ENCODE data around the gene ATP5F1B.

ATP5F1B gene

DNA sequence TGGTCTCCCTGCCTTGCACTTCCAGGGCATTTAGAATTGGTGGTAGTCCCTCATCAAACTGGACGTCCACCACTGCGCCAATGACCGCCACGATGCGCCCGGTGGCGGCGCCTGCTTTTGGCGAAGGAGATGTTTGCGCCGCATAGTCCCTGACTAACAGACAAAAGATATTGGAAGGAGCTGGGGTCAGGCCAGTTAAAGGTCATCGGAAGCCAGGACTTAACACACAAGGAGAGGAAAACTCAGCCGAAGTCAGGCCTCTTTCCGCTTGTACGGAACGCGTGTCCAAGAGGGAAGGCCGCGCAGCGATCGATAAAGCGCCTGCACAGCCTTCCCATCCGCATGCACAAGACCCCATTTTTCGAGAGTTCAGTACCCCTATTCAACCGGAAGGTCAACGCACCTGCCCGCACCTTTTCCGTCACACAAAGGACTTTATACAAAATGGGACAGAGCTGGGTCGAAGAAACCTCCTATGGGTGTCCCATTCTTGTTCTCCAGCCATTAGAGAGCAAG lies 525 bp downstream of the ATP5F1B start:
- Histone ChIP-seq H3K4me1 (ENCODE audit: insufficient read depth, insufficient read length) (no peaks in the 10 kb centered on the region), H3K9ac (ENCODE audit: insufficient read length, low read depth) (peak overlapping the region; percentile 97), H3K36me3 (ENCODE audit: insufficient read depth, insufficient read length, low read length) (peaks cover 48% of the 10 kb centered on the region), H3K9me3 (ENCODE audit: insufficient read depth, low read length) (no peaks in the 10 kb centered on the region), H3K27me3 (ENCODE audit: insufficient read depth, insufficient read length) (no peaks in the 10 kb centered on the region), H3K4me3 (ENCODE audit: insufficient read length, low read depth) (peak overlapping the region; percentile 93)
- TF ChIP-seq SUZ12 (IDR thresholded peaks at IDR 0.05; ENCODE audit: extremely low read depth, insufficient read depth, insufficient read length) (no peak), YY1 (IDR thresholded peaks at IDR 0.05; ENCODE audit: insufficient read depth, insufficient read length) (no peak), ZNF274 (IDR thresholded peaks at IDR 0.05; ENCODE audit: low read depth, low read length) (no peak)
- no peak for DNase-seq (ENCODE audit: low read depth, low spot score)

DNA sequence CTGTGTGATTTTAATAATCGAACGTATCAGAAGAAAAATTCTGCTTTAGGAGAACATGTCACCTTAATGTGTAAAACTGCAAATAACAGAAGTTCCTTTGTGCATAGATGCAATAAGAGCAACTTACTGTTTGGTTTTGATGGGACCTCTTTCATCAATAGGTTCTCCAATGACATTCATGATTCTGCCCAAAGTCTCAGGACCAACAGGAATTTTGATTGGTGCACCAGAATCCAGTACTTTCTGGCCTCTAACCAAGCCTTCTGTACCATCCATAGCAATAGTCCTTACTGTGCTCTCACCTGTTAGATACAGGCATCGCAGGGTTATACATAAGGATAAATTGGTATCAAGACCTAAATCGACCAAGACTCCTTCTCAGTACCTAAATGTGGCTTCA lies 1.1 kb downstream of the ATP5F1B start:
- Histone ChIP-seq H3K4me1 (ENCODE audit: insufficient read depth, insufficient read length) (no peaks in the 10 kb centered on the region), H3K9ac (ENCODE audit: insufficient read length, low read depth) (peak overlapping the region; percentile 97), H3K4me3 (ENCODE audit: insufficient read length, low read depth) (peak overlapping the region; percentile 93), H3K36me3 (ENCODE audit: insufficient read depth, insufficient read length, low read length) (peaks cover 54% of the 10 kb centered on the region), H3K9me3 (ENCODE audit: insufficient read depth, low read length) (no peaks in the 10 kb centered on the region), H3K27me3 (ENCODE audit: insufficient read depth, insufficient read length) (no peaks in the 10 kb centered on the region)
- TF ChIP-seq ZNF274 (IDR thresholded peaks at IDR 0.05; ENCODE audit: low read depth, low read length) (no peak), SUZ12 (IDR thresholded peaks at IDR 0.05; ENCODE audit: extremely low read depth, insufficient read depth, insufficient read length) (no peak), YY1 (IDR thresholded peaks at IDR 0.05; ENCODE audit: insufficient read depth, insufficient read length) (no peak)
- no peak for DNase-seq (ENCODE audit: low read depth, low spot score)

DNA sequence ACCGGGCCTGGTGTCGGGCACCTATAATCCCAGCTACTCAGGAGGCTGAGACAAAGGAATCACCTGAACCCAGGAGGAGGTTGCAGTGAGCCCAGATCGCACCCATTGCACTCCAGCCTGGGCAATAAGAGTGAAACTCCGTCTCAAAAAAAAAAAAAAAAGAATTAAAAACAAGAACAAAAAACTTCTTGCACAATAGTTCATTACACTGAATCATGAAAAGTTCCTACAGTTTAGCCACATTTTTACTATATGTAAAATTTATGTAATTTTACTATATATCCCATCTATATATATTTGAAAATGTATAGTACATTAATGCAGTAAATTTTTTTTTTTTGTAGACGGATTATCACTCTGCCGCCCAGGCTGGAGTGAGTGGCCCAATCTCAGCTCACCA lies 4.6 kb downstream of the ATP5F1B start:
- DNase-seq (ENCODE audit: low read depth, low spot score): no peak
- peaks cover 79% of the 10 kb centered on the region for H3K36me3 ChIP-seq (ENCODE audit: insufficient read depth, insufficient read length, low read length)
- no peaks in the 10 kb centered on the region for H3K9me3 ChIP-seq (ENCODE audit: insufficient read depth, low read length)
- H3K9ac ChIP-seq (ENCODE audit: insufficient read length, low read depth): no peak overlapping the region
- H3K4me3 ChIP-seq (ENCODE audit: insufficient read length, low read depth): no peak overlapping the region
- no peaks in the 10 kb centered on the region for H3K27me3 ChIP-seq (ENCODE audit: insufficient read depth, insufficient read length)
- no peaks in the 10 kb centered on the region for H3K4me1 ChIP-seq (ENCODE audit: insufficient read depth, insufficient read length)
- no peak for TF ChIP-seq YY1 (IDR thresholded peaks at IDR 0.05; ENCODE audit: insufficient read depth, insufficient read length)
- TF ChIP-seq SUZ12 (IDR thresholded peaks at IDR 0.05; ENCODE audit: extremely low read depth, insufficient read depth, insufficient read length): no peak
- TF ChIP-seq ZNF274 (IDR thresholded peaks at IDR 0.05; ENCODE audit: low read depth, low read length): no peak

DNA sequence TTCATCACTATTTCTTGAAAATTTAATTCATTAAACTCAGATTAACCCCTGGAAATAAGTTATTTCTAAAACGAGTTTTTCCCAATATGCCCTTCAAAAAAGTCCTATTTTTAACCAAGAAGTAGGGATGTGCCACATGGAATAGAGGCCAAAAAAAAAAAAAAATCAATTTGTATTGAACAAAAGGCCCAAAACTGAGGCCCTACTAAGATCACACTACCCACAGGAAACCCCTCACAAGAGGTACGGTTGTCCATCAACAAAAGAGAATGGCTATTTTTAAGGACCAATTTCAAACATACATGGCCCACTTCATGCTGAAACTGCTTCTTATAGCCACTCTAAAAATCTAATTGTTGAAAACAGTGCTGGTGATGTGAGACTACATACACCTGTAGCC lies 8.2 kb downstream of the ATP5F1B start:
- Histone ChIP-seq H3K4me3 (ENCODE audit: insufficient read length, low read depth) (no peak overlapping the region), H3K9ac (ENCODE audit: insufficient read length, low read depth) (no peak overlapping the region)
- TF ChIP-seq ZNF274 (IDR thresholded peaks at IDR 0.05; ENCODE audit: low read depth, low read length) (no peak), YY1 (IDR thresholded peaks at IDR 0.05; ENCODE audit: insufficient read depth, insufficient read length) (no peak), SUZ12 (IDR thresholded peaks at IDR 0.05; ENCODE audit: extremely low read depth, insufficient read depth, insufficient read length) (no peak)

DNA sequence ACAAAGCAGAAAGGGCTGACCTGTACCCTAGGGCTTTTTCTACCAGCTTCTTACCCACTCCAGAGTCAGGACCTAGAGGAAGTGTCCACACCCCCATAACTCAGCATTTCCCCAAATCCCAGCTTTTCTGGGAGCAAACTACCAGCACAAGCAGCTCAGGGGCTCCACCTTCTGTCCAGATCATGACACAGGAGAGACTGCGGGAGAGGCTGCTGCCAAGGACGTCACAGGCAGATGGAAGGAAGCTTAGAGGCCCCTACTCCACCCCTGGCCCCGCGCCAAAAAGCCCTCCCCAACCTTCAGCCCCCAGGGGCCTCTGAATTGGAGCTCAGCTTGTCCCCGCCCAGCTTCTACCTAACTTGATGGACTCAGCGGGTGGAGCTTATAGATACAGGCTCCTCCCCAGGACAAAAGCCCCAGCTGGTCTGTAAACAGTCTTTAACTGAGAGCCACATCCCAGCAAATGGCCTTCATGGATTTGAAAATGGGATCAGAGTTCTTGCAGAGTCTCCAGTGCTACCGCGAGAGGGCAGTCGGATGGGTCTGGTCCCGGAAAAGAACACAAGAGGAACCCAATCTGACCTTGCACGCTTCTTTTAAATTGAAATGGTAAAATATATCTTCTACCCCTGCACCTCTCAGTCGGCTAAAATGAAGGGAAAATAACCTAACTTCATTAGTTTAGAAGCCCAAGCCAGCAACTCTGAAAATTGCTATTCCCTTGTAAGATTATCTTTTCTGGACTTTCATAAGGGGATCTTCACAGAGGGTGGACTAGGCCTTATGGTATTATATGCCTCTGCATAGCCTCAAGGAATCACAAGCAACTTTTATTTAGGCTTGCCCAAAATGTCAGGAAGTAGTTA lies 8.9 kb downstream of the ATP5F1B start:
- DNase-seq (ENCODE audit: low read depth, low spot score): peak; percentile 99

More for the DNA sequence above, 8.2 kb downstream of the ATP5F1B start:
- peaks cover 53% of the 10 kb centered on the region for H3K36me3 ChIP-seq (ENCODE audit: insufficient read depth, insufficient read length, low read length)
- DNase-seq (ENCODE audit: low read depth, low spot score): no peak
- peaks cover 7% of the 10 kb centered on the region for H3K4me1 ChIP-seq (ENCODE audit: insufficient read depth, insufficient read length)
- H3K27me3 ChIP-seq (ENCODE audit: insufficient read depth, insufficient read length): no peaks in the 10 kb centered on the region
- H3K9me3 ChIP-seq (ENCODE audit: insufficient read depth, low read length): no peaks in the 10 kb centered on the region

DNA sequence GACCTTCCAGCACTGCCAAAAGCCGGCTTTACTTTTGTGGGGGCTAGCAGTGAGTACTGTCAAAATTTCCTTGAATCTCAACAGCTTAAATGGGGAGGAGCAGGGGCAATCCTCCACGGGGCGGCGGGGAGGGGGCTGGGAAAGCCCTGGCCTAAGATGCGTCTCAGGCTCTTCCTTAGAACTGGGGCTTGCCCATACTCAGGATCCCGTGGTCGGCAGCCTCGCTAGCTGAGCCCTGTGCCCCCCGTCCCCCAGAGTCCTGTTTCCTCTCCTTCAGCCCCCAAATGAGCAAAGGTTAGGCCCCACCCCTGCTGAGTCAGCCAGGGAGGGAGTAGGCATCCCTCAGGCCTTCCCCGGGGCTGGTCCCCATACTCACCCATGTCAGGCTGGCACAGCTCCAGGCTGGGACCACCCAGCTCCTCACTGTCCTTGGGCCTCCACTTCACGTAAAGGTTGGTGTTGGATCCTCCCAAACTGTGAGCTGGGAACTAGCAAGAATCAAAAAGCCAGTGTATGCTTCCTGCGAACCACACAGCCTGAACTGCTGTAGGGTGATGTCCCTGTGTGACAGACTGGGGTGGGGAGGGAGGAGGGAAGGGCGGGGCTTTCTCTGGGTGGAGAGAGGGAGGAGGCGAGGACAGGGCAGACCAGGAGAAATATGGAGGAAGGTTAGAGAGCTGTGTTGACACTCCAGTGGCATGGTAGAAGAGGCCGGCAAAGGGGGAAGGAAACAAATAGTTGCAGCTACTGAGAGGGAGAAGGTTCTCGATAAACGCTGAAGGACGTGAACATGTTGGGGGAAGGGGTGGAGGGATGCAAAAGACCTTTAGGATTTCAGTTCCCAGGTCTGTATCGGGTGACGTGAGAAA lies 9.7 kb downstream of the ATP5F1B start:
- H3K36me3 ChIP-seq (ENCODE audit: insufficient read depth, insufficient read length, low read length): peaks cover 38% of the 10 kb centered on the region
- TF ChIP-seq YY1 (IDR thresholded peaks at IDR 0.05; ENCODE audit: insufficient read depth, insufficient read length): no peak
- no peak for TF ChIP-seq SUZ12 (IDR thresholded peaks at IDR 0.05; ENCODE audit: extremely low read depth, insufficient read depth, insufficient read length)
- TF ChIP-seq ZNF274 (IDR thresholded peaks at IDR 0.05; ENCODE audit: low read depth, low read length): no peak
- H3K4me3 ChIP-seq (ENCODE audit: insufficient read length, low read depth): peak overlapping the region; percentile 72
- peak overlapping the region; percentile 96 for H3K9ac ChIP-seq (ENCODE audit: insufficient read length, low read depth)
- H3K4me1 ChIP-seq (ENCODE audit: insufficient read depth, insufficient read length): peaks cover 9% of the 10 kb centered on the region
- no peak for DNase-seq (ENCODE audit: low read depth, low spot score)
- H3K27me3 ChIP-seq (ENCODE audit: insufficient read depth, insufficient read length): no peaks in the 10 kb centered on the region
- no peaks in the 10 kb centered on the region for H3K9me3 ChIP-seq (ENCODE audit: insufficient read depth, low read length)

More for the DNA sequence above, 8.9 kb downstream of the ATP5F1B start:
- Histone ChIP-seq H3K4me1 (ENCODE audit: insufficient read depth, insufficient read length) (peaks cover 7% of the 10 kb centered on the region), H3K9ac (ENCODE audit: insufficient read length, low read depth) (peak overlapping the region; percentile 96), H3K9me3 (ENCODE audit: insufficient read depth, low read length) (no peaks in the 10 kb centered on the region), H3K27me3 (ENCODE audit: insufficient read depth, insufficient read length) (no peaks in the 10 kb centered on the region), H3K4me3 (ENCODE audit: insufficient read length, low read depth) (peak overlapping the region; percentile 72), H3K36me3 (ENCODE audit: insufficient read depth, insufficient read length, low read length) (peaks cover 46% of the 10 kb centered on the region)
- TF ChIP-seq YY1 (IDR thresholded peaks at IDR 0.05; ENCODE audit: insufficient read depth, insufficient read length) (no peak), ZNF274 (IDR thresholded peaks at IDR 0.05; ENCODE audit: low read depth, low read length) (no peak), SUZ12 (IDR thresholded peaks at IDR 0.05; ENCODE audit: extremely low read depth, insufficient read depth, insufficient read length) (no peak)

Data from NT2/D1 (cell line).